HepG2 (cell line): ENCODE data around the gene SNRPD3. TPM values are rescaled to one million over a fixed set of nuclear protein-coding genes. Genes with fewer than 3 reads are reported as not detected.

Experiments
- DNMT3B ChIP-seq: conservative IDR thresholded peaks from 2 replicates; pipeline ENCODE4 v1.6.1; 2016; ENCODE audit warnings: missing biosample characterization, control low read depth
- ELF3 ChIP-seq: IDR thresholded peaks from 2 replicates; pipeline ENCODE4 v1.6.1; 2016; ENCODE audit warnings: missing genetic modification reagents, missing compliant biosample characterization
- KDM2A ChIP-seq: sonication (generic); formaldehyde crosslinking; IDR thresholded peaks from 2 replicates; pipeline ENCODE4 v1.4.0; 2020; ENCODE audit warnings: low read depth, missing genetic modification reagents, borderline replicate concordance
- MBNL3 ChIP-seq: fragments of 250-450 bp; sonication (Bioruptor Pico); conservative IDR thresholded peaks from 2 replicates; pipeline ENCODE4 v1.8.0; 2022; ENCODE audit warnings: mild to moderate bottlenecking, inconsistent platforms
- MTERF4 ChIP-seq: sonication (generic); formaldehyde crosslinking; IDR thresholded peaks from 2 replicates; pipeline ENCODE4 v1.8.0; 2023; ENCODE audit warnings: mild to moderate bottlenecking, missing genetic modification reagents
- RBM22 ChIP-seq: fragments of 200-400 bp; formaldehyde crosslinking; optimal IDR thresholded peaks from 2 replicates; pipeline ENCODE3; 2017; ENCODE audit warnings: mild to moderate bottlenecking, low read length, moderate library complexity
- SALL2 ChIP-seq: sonication (generic); formaldehyde crosslinking; IDR thresholded peaks from 2 replicates; pipeline ENCODE4 v1.8.1; 2023; ENCODE audit warnings: mild to moderate bottlenecking, missing genetic modification reagents, inconsistent platforms
- SIX1 ChIP-seq: sonication (generic); formaldehyde crosslinking; IDR thresholded peaks from 2 replicates; pipeline ENCODE4 v1.4.0; 2020; ENCODE audit warnings: missing genetic modification reagents, borderline replicate concordance
- SMAD1 ChIP-seq: sonication (generic); formaldehyde crosslinking; IDR thresholded peaks from 2 replicates; pipeline ENCODE4 v1.4.0; 2020; ENCODE audit warnings: missing genetic modification reagents, low read depth, mild to moderate bottlenecking, borderline replicate concordance
- SMYD3 ChIP-seq: sonication (generic); formaldehyde crosslinking; IDR thresholded peaks from 2 replicates; pipeline ENCODE4 v1.8.1; 2023; ENCODE audit warnings: mild to moderate bottlenecking, missing genetic modification reagents
- TAF1 ChIP-seq: sonication (generic); formaldehyde crosslinking; IDR thresholded peaks from 2 replicates; pipeline ENCODE4 v1.4.0; 2020; ENCODE audit warnings: missing genetic modification reagents
- ZBTB10 ChIP-seq: sonication (generic); formaldehyde crosslinking; IDR thresholded peaks from 2 replicates; pipeline ENCODE4 v1.4.0; 2020; ENCODE audit warnings: missing genetic modification reagents, borderline replicate concordance
- ZBTB26 ChIP-seq: IDR thresholded peaks from 2 replicates; pipeline ENCODE4 v1.6.1; 2016; ENCODE audit warnings: missing compliant biosample characterization, missing genetic modification reagents, borderline replicate concordance
- ZFP41 ChIP-seq: sonication (generic); formaldehyde crosslinking; IDR thresholded peaks from 2 replicates; pipeline ENCODE4 v1.4.0; 2020; ENCODE audit warnings: mild to moderate bottlenecking, missing genetic modification reagents, borderline replicate concordance
- ZNF276 ChIP-seq: sonication (generic); formaldehyde crosslinking; IDR thresholded peaks from 2 replicates; pipeline ENCODE4 v1.4.0; 2020; ENCODE audit warnings: mild to moderate bottlenecking, low read depth, missing genetic modification reagents
- ZNF383 ChIP-seq: sonication (generic); formaldehyde crosslinking; IDR thresholded peaks from 2 replicates; pipeline ENCODE4 v1.4.0; 2020; ENCODE audit warnings: missing genetic modification reagents, mild to moderate bottlenecking, borderline replicate concordance
- ZNF414 ChIP-seq: sonication (generic); formaldehyde crosslinking; IDR thresholded peaks from 2 replicates; pipeline ENCODE4 v1.5.0; 2020; ENCODE audit warnings: missing genetic modification reagents
- ZNF549 ChIP-seq: sonication (generic); formaldehyde crosslinking; IDR thresholded peaks from 2 replicates; pipeline ENCODE4 v1.5.0; 2020; ENCODE audit warnings: missing genetic modification reagents
- ZNF713 ChIP-seq: sonication (generic); formaldehyde crosslinking; IDR thresholded peaks from 2 replicates; pipeline ENCODE4 v1.4.0; 2020; ENCODE audit warnings: mild to moderate bottlenecking, missing genetic modification reagents
- ZNF775 ChIP-seq: sonication (generic); formaldehyde crosslinking; IDR thresholded peaks from 2 replicates; pipeline ENCODE4 v1.4.0; 2020; ENCODE audit warnings: missing genetic modification reagents, mild to moderate bottlenecking, moderate library complexity, borderline replicate concordance
- ZNF850 ChIP-seq: sonication (generic); formaldehyde crosslinking; conservative IDR thresholded peaks from 2 replicates; pipeline ENCODE4 v1.9.0; 2021; ENCODE audit warnings: mild to moderate bottlenecking, missing genetic modification reagents
- polyA plus RNA-seq, 8 experiments: library from polyadenylated mRNA; depleted of rRNA in 3 of 8; stranded (reverse) in 7 of 8; unstranded in 1 of 8; fragments of >200 nt; fragmentation: Illumina TruSeq in 4 of 8; extraction: Trizol in 4 of 8; gene quantifications; 2 replicates each; pipeline versions ENCODE4 v1.2.1 to v1.2.3, GENCODE V29; 2011 to 2016; ENCODE audit warnings: low read depth in 4 of 8, missing spikeins in 1 of 8, mixed read lengths in 1 of 8; ENCODE audit not compliant: insufficient read depth in 1 of 8
- total RNA-seq, 5 experiments: library from RNA; depleted of rRNA; stranded (reverse); fragments of >200 nt; fragmentation: Illumina TruSeq; extraction: Trizol; gene quantifications; 2 replicates each; pipeline ENCODE4 v1.2.3, GENCODE V29; 2016; ENCODE audit warnings: low read depth in 1 of 5

The SNRPD3 gene
- total and polyA plus RNA-seq, 2 of the 13 experiments (the other 11 are each of a cell fraction or from before 2014, with no cell fraction given) = 110 to 209 TPM

- TF ChIP-seq DNMT3B (CRISPR knock-in tag) (peak; percentile 78; the same call in 1 of the 2 replicates), ZNF549 (CRISPR knock-in tag) (no peak), SMAD1 (0 out of 2 replicates have a peak, but pooled peaks have one; percentile 72), ZNF713 (CRISPR knock-in tag) (0 out of 2 replicates have a peak, but pooled peaks have one; percentile 74), TAF1 (CRISPR knock-in tag) (peak; percentile 95), SIX1 (no peak), ZNF414 (CRISPR knock-in tag) (0 out of 2 replicates have a peak, but pooled peaks have one; percentile 65), SALL2 (peak; percentile 75; the same call in 1 of the 2 replicates), ZNF276 (CRISPR knock-in tag) (no peak), ZBTB10 (peak; percentile 65; the same call in 1 of the 2 replicates), MBNL3 (CRISPR knock-in tag) (no peak), SMYD3 (CRISPR knock-in tag) (peak; percentile 80; the same call in 1 of the 2 replicates), RBM22 (no peak), ELF3 (CRISPR knock-in tag) (peak; percentile 77), ZBTB26 (no peak), ZNF383 (CRISPR knock-in tag) (no peak), KDM2A (peak; percentile 95), ZFP41 (CRISPR knock-in tag) (peak; percentile 45; the same call in 1 of the 2 replicates), MTERF4 (CRISPR knock-in tag) (peak; percentile 97; the same call in 1 of the 2 replicates), ZNF775 (CRISPR knock-in tag) (no peak), ZNF850 (CRISPR knock-in tag) (no peak)
Measured at GRCh38 chr22:24555165-24556039, at the start of gene SNRPD3 (continued).
